ENCODE measurements around the gene CD81. TPM values are rescaled to one million over a fixed set of nuclear protein-coding genes. Genes with fewer than 3 reads are reported as not detected.

Gene CD81
- total RNA-seq, 4 donors from 2014 or later = 156 to 406 (median 255) TPM

DNA sequence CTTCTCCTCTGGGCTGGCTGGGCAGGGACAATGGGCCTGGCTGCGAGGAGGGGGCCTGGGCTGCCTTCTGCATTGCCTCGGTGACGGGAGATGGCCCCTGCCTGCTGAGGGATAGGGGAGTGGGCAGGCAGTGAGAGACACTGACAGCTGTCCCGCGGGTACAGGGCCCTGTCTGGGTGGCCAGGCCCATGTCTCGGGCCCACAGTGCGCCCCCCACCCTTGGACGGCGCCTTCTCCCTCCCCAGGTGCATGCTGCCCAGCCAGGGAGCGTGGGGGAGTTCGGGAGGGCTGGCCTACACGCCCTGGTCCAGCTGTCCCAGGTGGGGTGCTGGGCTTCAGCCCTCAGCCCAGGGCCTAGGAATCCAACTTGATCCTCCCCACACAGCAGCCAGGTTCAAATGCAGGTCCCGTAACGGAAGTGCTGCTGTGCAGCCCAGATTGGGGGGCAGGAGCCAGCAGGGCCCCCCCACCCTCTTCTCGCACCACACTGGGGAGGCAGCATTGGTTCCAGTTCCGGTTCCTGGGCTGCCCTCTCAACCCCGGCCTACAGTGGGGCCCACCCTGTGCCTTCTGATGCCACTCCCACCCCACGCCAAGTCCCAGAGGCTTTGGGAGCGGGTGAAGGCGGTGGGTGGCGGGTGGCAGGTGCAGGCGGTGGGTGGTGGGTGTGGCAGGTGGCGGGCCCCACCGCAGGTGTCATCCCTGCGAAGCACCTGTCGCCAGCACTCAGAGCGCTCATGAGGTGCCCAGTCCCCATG is 16.2 kb downstream of the CD81 start:
- no peak for DNase-seq
- WGBS, 2 donors (ENCODE audit: low coverage in 1 of 2) = 86% methylated on average over 15 of the region's 27 CpGs; no CpG with 5 or more reads in 1 of the 2 donors
- Histone ChIP-seq H3K4me3 (no peak overlapping the region), H3K27me3 (no peaks in the 10 kb centered on the region), H3K36me3 (peaks cover 0 to 4% (median 0%) of the 10 kb centered on the region in 4 donors), H3K4me1 (peaks cover 28 to 40% (median 36%) of the 10 kb centered on the region in 4 donors), H3K27ac (peak overlapping the region; percentile 61 to 99 (median 92)), H3K9me3 (no peaks in the 10 kb centered on the region)
- in situ Hi-C loops (cut with MboI; ENCODE audit: low pct_ligation_motif_present in 1 of 4, low pct_unique_long_range_greater_than_20kb in 1 of 4, low sequenced_read_pairs in 3 of 4) (no loop called here), intact Hi-C loops (cut with DNase I; ENCODE audit: low total_unique reads) (no loop called here)
- TF ChIP-seq POLR2A (IDR thresholded peaks at IDR 0.05) = no peak

DNA sequence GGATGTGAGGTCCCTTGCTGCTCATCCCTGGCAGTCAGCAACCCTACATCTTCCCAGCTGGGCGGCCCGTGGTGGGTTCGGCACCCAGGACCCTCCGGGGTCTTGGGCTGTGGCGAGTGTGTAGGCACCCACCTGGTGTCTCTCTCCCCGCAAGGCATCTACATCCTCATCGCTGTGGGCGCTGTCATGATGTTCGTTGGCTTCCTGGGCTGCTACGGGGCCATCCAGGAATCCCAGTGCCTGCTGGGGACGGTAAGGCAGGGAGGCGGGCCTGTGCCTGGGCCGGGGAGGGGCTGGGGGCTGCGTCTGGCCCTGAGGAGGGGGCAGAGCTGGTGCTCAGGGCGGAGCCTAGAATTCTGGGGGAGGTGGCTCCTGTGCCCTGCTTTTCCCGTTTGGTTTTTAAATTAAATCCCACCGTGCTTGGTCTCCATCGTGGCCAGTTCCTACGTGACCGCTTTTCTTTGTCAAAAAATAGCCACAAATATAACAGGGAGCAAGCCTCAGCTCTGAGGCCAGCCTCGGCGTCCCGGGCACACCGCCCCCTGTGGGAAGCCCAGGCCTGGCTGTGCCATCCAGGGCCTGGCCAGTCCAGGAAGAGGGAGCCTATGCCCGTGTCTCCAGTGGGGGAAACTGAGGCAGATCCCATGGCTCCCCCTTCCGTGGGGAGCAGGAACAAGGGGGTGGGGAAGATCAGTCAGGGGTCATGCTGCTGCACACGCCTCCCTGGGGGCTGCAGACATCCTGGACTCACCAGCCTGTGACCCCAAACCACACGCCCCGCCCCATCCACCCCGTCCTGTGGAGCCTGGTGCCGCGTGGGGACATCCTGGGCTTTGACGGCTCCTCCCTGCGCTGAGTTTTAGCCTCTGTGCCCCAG is 17.1 kb downstream of the CD81 start:
- 77% methylated on average over 25 of the region's 34 CpGs; no CpG with 5 or more reads in 1 of the 2 donors for WGBS, 2 donors (ENCODE audit: low coverage in 1 of 2)
- Histone ChIP-seq H3K27me3 (no peaks in the 10 kb centered on the region), H3K36me3 (peaks cover 0 to 4% (median 0%) of the 10 kb centered on the region in 4 donors), H3K4me3 (no peak overlapping the region), H3K27ac (peak overlapping the region; percentile 1 to 93 (median 76)), H3K9me3 (no peaks in the 10 kb centered on the region), H3K4me1 (peaks cover 24 to 37% (median 33%) of the 10 kb centered on the region in 4 donors)
- no peak for TF ChIP-seq POLR2A (IDR thresholded peaks at IDR 0.05)
- TF ChIP-seq CTCF (IDR thresholded peaks at IDR 0.05) = no peak
- no peak for TF ChIP-seq POLR2AphosphoS5 (IDR thresholded peaks at IDR 0.05)
- no peak for TF ChIP-seq EP300 (IDR thresholded peaks at IDR 0.05; ENCODE audit: low read depth)
- in situ Hi-C loops (cut with MboI; ENCODE audit: low pct_ligation_motif_present in 1 of 4, low pct_unique_long_range_greater_than_20kb in 1 of 4, low sequenced_read_pairs in 3 of 4) = no loop called here
- DNase-seq = no peak
- intact Hi-C loops (cut with DNase I; ENCODE audit: low total_unique reads) = no loop called here

DNA sequence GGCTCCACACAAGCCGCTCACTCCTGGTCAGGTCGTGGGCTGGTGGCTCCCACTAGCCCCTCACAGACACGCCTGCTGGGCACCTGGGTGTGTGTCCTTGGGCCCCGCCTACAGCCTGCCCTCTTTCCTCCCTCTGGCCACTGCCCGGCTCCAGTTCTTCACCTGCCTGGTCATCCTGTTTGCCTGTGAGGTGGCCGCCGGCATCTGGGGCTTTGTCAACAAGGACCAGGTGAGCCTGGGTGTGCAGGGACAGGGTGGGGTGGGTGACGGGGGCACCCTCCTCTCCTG is 17.7 kb downstream of the CD81 start:
- intact Hi-C loops (cut with DNase I; ENCODE audit: low total_unique reads) (no loop called here), in situ Hi-C loops (cut with MboI; ENCODE audit: low pct_ligation_motif_present in 1 of 4, low pct_unique_long_range_greater_than_20kb in 1 of 4, low sequenced_read_pairs in 3 of 4) (no loop called here)
- 83% methylated on average over 8 of the region's 8 CpGs; no CpG with 5 or more reads in 1 of the 2 donors for WGBS, 2 donors (ENCODE audit: low coverage in 1 of 2)
- Histone ChIP-seq H3K4me3 (no peak overlapping the region), H3K4me1 (peaks cover 23 to 37% (median 32%) of the 10 kb centered on the region in 4 donors), H3K27me3 (no peaks in the 10 kb centered on the region), H3K36me3 (peaks cover 0 to 4% (median 0%) of the 10 kb centered on the region in 4 donors), H3K27ac (peak overlapping the region in 3 of 4 donors; percentile 1 to 93 (median 92)), H3K9me3 (no peaks in the 10 kb centered on the region)
- DNase-seq = no peak
- TF ChIP-seq POLR2AphosphoS5 (IDR thresholded peaks at IDR 0.05) = no peak
- TF ChIP-seq CTCF (IDR thresholded peaks at IDR 0.05) = no peak
- TF ChIP-seq POLR2A (IDR thresholded peaks at IDR 0.05) = no peak
- no peak for TF ChIP-seq EP300 (IDR thresholded peaks at IDR 0.05; ENCODE audit: low read depth)

- TF ChIP-seq CTCF (IDR thresholded peaks at IDR 0.05) (no peak), POLR2AphosphoS5 (IDR thresholded peaks at IDR 0.05) (no peak), EP300 (IDR thresholded peaks at IDR 0.05; ENCODE audit: low read depth) (no peak), POLR2A (IDR thresholded peaks at IDR 0.05) (no peak)
- Histone ChIP-seq H3K27ac (peak overlapping the region in 2 of 4 donors; percentile 1 to 93), H3K4me1 (peaks cover 18 to 33% (median 26%) of the 10 kb centered on the region in 4 donors), H3K4me3 (no peak overlapping the region), H3K9me3 (no peaks in the 10 kb centered on the region), H3K27me3 (no peaks in the 10 kb centered on the region), H3K36me3 (peaks cover 0 to 4% (median 0%) of the 10 kb centered on the region in 4 donors)
- no peak for DNase-seq
- WGBS, 2 donors (ENCODE audit: low coverage in 1 of 2) = 81% methylated on average over 26 of the region's 26 CpGs; no CpG with 5 or more reads in 1 of the 2 donors
- intact Hi-C loops (cut with DNase I; ENCODE audit: low total_unique reads) (no loop called here), in situ Hi-C loops (cut with MboI; ENCODE audit: low pct_ligation_motif_present in 1 of 4, low pct_unique_long_range_greater_than_20kb in 1 of 4, low sequenced_read_pairs in 3 of 4) (no loop called here)
Observed at GRCh38 chr11:2395211-2395730, 18.2 kb downstream of the CD81 start.

Data from transverse colon (tissue), 4 donors.